Neutrophil (primary cell): ENCODE results near the gene LPP.

Experiments
- H3K27ac ChIP-seq: fragments of 200-600 bp; sonication (generic); 2 replicates; pipeline ENCODE4 v1.5.1; 2016; ENCODE audit warnings: mild to moderate bottlenecking, moderate library complexity
- H3K27me3 ChIP-seq: fragments of 200-600 bp; sonication (generic); 2 replicates; pipeline ENCODE4 v1.6.0; 2016; ENCODE audit warnings: mild to moderate bottlenecking
- H3K36me3 ChIP-seq: fragments of 200-600 bp; sonication (generic); 2 replicates; pipeline ENCODE4 v1.5.1; 2017
- H3K4me1 ChIP-seq, 2 experiments: fragments of 200-600 bp in 1 of 2; sonication (generic) in 1 of 2; 1 replicate in 1 of 2; 2 replicates in 1 of 2; pipeline versions ENCODE4 v1.5.1 to v1.6.1; 2013 to 2016; ENCODE audit warnings: low read depth in 1 of 2, low read length in 1 of 2, mild to moderate bottlenecking in 1 of 2, moderate library complexity in 1 of 2; ENCODE audit not compliant: control insufficient read depth in 1 of 2, insufficient read depth in 1 of 2
- H3K4me3 ChIP-seq, 2 experiments: fragments of 200-600 bp in 1 of 2; sonication (generic) in 1 of 2; 1 replicate in 1 of 2; 2 replicates in 1 of 2; pipeline ENCODE4 v1.5.1; 2013 to 2016; ENCODE audit warnings: low read depth in 1 of 2, low read length in 1 of 2, mild to moderate bottlenecking in 1 of 2, moderate library complexity in 1 of 2
- H3K9me3 ChIP-seq: fragments of 200-600 bp; sonication (generic); 2 replicates; pipeline ENCODE4 v1.5.1; 2016
- CTCF ChIP-seq: fragments of 200-600 bp; sonication (generic); IDR thresholded peaks from 2 replicates; pipeline ENCODE4 v1.5.1; 2016; ENCODE audit warnings: antibody characterized with exemption

The LPP gene

GRCh38 chr3:188154809-188155574 lies 1.0 kb downstream of the LPP start:
- H3K27ac ChIP-seq = peak overlapping the region; percentile 99

GRCh38 chr3:188156056-188156455 lies 2.1 kb downstream of the LPP start:
- H3K36me3 ChIP-seq = no peaks in the 10 kb centered on the region
- no peak for TF ChIP-seq CTCF
- H3K4me3 ChIP-seq = no peak overlapping the region
- H3K4me1 ChIP-seq = peaks cover 23 to 43% of the 10 kb centered on the region in 2 experiments
- no peaks in the 10 kb centered on the region for H3K9me3 ChIP-seq
- no peaks in the 10 kb centered on the region for H3K27me3 ChIP-seq
- peak overlapping the region; percentile 99 for H3K27ac ChIP-seq

More at GRCh38 chr3:188154809-188155574, 1.0 kb downstream of the LPP start:
- Histone ChIP-seq H3K4me1 (peaks cover 23 to 43% of the 10 kb centered on the region in 2 experiments), H3K27me3 (no peaks in the 10 kb centered on the region), H3K36me3 (no peaks in the 10 kb centered on the region), H3K9me3 (no peaks in the 10 kb centered on the region), H3K4me3 (peak overlapping the region; percentile 87 to 91)
- no peak for TF ChIP-seq CTCF

GRCh38 chr3:188157407-188157806 lies 3.5 kb downstream of the LPP start:
- no peak for TF ChIP-seq CTCF
- Histone ChIP-seq H3K9me3 (no peaks in the 10 kb centered on the region), H3K4me1 (peaks cover 23 to 38% of the 10 kb centered on the region in 2 experiments), H3K27ac (no peak overlapping the region), H3K36me3 (no peaks in the 10 kb centered on the region), H3K4me3 (no peak overlapping the region), H3K27me3 (no peaks in the 10 kb centered on the region)

GRCh38 chr3:188157971-188158370 lies 4.0 kb downstream of the LPP start:
- Histone ChIP-seq H3K4me3 (no peak overlapping the region), H3K27me3 (no peaks in the 10 kb centered on the region), H3K4me1 (peaks cover 19 to 33% of the 10 kb centered on the region in 2 experiments), H3K36me3 (no peaks in the 10 kb centered on the region), H3K27ac (no peak overlapping the region), H3K9me3 (no peaks in the 10 kb centered on the region)
- TF ChIP-seq CTCF = no peak

GRCh38 chr3:188158731-188159310 lies 4.9 kb downstream of the LPP start:
- Histone ChIP-seq H3K4me1 (peaks cover 13 to 25% of the 10 kb centered on the region in 2 experiments), H3K27me3 (no peaks in the 10 kb centered on the region), H3K9me3 (no peaks in the 10 kb centered on the region), H3K27ac (no peak overlapping the region), H3K4me3 (no peak overlapping the region), H3K36me3 (no peaks in the 10 kb centered on the region)
- no peak for TF ChIP-seq CTCF
